GM18517 (cell line): Measurements from ENCODE around the gene GPR155.
A peak's percentile ranks its signal among the peaks of the same experiment; 100 is the strongest.
"Not testable (repeated sequence)": the region's sequence is repeated elsewhere in the genome, so short reads cannot be mapped to it uniquely, and the experiment has no call there.

ENCODE experiments used
- ATAC-seq: cut with Tn5 transposase; IDR thresholded peaks from one replicate; pipeline ENCODE4 v1.9.1; 2021; ENCODE audit warnings: mild to moderate bottlenecking, moderate library complexity; ENCODE audit not compliant: unreplicated experiment

The GPR155 gene

DNA sequence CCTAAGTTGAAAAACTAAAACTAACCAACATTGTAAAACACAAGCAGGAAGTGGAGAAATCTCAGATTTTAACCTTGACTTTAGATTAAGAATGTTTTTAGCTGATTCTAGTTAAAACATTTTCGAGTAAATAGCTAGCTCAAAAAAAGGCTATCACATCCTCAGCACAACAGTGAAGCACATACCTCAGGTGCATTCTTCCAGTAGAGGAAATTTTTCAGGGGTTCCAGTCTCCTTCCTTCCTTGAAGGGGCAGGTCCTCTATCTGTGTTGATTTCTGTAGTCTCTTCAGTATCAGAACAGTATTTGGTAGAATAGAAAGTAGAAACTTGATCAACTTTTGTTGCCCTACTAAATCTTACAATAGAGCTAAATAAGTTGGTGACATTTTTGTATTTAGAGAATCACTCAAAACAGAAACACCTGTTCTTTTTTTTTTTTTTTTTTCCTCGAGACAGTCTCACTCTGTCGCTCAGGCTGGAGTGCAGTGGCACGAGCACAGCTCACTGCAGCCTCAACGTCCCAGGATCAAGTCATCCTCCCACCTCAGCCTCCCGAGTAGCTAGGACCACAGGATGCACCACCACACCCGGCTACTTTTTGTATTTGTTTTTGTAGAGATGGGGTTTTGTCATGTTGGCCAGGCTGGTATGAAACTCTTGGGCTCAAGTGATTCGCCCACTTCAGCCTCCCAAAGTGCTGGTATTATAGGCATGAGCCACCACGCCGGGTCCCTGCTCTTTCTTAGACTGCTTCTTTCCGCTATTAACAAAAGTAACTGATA lies 6.9 kb upstream of the GPR155 start:
- ATAC-seq, result peak; percentile 38

DNA sequence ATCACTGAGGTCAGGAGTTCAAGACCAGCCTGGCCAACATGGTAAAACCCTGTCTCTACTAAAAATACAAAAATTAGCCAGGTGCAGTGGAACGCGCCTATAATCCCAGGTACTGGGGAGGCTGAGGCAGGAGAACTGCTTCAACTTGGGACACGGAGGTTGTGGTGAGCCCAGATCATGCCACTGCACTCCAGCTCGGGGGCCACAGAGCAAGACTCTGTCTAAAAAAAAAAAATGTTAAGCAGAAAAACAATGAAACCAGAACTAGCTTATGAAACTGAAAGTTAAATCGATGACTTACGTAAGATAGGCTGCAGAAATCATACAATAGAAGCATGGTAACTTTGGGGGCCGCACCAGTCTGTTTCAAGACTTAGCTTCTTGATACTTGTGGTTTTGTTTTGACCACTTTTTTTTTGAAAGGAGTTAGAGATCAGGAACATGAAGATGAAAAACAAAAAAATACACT lies 6.2 kb upstream of the GPR155 start:
- ATAC-seq, result peak; percentile 96

- no peak for ATAC-seq
These were observed 5.1 kb upstream of the GPR155 start for GRCh38 chr2:174491947-174492346.

GRCh38 chr2:174490051-174490450 lies 3.2 kb upstream of the GPR155 start:
- ATAC-seq, result no peak

GRCh38 chr2:174489520-174489919 lies 2.7 kb upstream of the GPR155 start:
- not testable (repeated sequence) for ATAC-seq

- ATAC-seq, result no peak
These were observed 962 bp upstream of the GPR155 start for GRCh38 chr2:174487820-174488162.

DNA sequence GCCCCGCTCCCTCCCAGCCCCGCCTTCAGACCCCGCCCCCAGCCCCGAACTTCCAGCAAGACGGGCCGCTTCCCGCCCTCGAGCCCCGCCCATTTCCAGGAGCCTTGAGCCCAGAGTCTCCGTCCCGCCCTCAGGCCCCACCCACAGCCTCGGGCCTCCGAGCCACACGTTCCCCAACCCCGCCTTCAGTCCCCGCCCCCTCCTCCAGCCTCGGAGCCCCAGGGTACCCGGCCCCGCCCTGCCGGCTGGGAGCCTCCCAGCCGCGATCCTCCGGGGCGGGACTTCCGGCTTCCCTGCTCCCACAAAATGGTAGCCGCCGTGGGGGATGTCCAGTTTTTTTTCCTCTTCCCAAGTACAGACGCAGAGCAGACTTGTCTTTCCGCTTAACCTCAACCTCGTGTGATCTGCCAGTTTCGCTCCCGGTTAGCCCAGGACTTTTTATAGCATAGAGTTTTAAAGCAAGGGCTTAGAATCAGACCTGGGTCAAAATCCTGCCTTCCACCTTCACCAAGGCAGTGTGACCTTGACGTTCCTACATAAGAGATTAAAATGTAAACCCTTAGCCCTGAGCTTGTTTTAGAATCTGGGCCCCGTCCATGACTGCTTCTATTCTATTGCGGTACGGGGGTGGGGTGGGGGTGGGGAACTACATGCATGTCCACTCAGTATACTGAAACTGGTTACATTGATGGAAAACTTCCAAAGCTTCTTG lies 435 bp upstream of the GPR155 start:
- peak; percentile 48 for ATAC-seq

DNA sequence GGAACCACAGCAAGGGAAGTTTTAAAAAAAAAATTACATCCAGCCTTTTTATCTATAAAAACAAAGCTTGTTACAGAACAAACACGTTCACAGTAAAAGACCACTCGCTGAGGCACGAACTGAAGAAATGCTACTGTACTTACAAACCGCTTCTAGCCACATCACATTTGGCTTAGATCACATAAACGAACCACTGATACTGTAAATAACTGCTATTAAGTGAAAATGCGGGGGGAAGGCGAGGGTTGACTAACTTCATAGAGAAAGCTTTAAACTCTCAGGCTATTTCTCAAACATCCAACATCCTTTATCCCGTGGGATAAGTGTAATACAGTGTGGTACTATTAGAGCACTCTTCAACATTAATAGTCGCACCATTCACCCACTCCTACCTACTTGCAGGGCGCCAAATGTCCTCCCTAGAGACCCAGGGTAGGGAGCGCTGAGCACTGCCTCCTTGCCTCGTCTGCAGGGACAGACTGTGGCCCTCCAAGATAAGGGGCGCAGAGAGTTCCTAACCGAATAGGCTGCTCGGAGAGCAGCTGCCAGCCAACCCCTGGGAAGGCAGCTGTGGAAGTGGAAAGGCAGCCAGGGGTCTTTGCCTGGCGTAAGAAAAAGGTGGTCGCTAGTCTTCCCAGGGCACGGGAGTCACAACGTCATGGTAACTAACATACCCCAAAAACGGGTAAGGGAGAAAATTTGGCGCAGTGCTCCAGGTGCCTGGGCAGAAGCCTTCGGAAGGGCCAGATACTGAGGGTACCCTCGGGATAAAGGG lies 854 bp downstream of the GPR155 start:
- ATAC-seq, result peak; percentile 28

- ATAC-seq, result not testable (repeated sequence)
These were observed 1.8 kb downstream of the GPR155 start for GRCh38 chr2:174485045-174485444.

DNA sequence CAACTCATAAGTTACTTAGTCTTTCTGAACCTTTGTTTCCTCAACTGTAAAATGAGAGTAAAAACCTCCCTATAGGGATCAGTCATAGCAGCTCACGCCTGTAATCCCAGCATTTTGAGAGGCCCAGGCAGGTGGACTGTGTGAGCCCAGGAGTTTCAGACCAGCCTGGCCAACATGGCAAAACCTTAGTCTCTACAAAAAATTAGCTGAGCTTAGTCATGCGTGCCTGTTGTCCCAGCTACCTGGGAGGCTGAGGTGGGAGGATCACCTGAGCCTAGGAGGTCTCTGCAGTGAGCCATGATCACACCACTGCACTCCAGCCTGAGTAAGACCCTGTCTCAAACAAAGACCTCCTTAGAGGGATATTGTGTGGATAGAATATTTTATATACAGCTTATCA lies 2.3 kb downstream of the GPR155 start:
- ATAC-seq, result no peak

- ATAC-seq, result no peak
These were observed 4.0 kb downstream of the GPR155 start for GRCh38 chr2:174482854-174483253.

DNA sequence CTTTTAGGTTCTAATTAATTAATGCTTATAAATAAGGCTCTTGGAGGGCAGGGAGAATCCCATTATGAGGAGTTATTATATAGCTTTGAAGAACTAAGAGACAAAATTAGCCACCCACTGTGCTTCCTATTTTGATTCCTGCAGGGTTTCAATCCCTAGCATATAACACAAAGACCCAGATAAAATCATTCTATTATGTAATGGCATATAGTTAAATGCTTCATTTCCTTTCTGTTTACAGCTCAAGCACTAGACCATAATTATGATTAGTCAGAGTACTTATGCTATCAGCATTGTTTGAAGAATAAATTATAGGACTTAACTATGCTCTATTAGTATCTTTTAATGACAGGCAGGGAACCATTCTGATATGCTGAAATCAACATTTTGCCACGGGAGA lies 9.1 kb downstream of the GPR155 start:
- no peak for ATAC-seq

DNA sequence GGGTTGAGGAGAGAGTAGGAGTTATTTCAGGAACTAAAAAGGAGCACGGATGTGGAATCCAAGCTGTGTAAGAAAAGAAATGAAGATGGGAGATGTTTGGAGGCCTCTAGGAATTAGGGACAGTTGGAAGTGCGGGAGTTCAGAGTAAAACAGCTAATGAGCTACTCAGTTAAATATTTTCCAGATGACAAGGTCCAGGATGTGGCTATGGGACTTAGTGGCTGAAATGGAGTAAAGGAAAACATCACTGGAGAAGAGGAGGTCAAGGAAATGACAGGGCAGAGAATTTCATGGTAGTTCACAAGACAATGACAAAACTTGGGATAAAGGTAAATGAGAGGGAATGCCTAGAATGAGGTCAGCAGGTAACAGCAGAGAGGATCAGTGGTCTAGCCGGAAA lies 13.0 kb downstream of the GPR155 start:
- ATAC-seq, result no peak

DNA sequence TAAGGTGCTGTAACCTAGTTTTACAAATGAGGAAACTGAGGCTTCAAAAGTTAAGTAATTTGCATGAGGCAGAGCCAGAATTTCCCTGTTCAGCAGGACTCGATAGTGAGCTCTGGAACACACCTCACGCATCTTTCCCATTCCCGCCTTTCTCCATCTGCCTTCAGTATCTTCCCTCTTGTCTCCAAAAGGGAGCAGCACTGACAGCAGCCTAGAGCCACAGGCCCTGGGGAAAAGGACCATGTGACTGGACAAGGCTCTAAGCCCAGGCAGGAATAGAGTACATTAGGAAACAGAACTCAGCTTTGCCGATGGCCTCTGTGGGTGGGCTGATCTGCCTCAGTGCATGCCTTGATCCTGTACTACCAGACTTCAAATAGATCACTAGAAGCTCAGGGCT lies 21.5 kb downstream of the GPR155 start:
- ATAC-seq, result no peak

DNA sequence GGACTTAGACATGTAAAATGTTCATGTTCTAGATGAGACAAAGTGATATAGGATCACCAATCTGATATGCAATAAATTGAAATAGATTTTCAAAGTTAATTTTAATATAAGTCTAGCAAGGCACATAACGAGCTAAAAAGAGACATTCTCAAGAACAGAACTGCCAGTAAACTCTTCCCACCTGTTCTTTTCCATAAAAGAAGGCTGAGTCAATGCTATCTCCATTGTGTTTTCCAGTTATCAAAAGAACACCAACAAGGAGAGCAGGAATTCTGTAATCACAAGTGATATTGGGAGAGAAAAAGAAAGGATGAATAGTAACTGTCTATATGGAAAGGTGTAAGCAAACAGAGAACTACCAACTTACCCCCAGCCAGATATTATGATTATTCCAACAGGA lies 25.6 kb downstream of the GPR155 start:
- ATAC-seq, result no peak

GRCh38 chr2:174454566-174454965 lies 32.3 kb downstream of the GPR155 start:
- no peak for ATAC-seq

GRCh38 chr2:174450021-174450816 lies 36.6 kb downstream of the GPR155 start:
- ATAC-seq, result no peak

DNA sequence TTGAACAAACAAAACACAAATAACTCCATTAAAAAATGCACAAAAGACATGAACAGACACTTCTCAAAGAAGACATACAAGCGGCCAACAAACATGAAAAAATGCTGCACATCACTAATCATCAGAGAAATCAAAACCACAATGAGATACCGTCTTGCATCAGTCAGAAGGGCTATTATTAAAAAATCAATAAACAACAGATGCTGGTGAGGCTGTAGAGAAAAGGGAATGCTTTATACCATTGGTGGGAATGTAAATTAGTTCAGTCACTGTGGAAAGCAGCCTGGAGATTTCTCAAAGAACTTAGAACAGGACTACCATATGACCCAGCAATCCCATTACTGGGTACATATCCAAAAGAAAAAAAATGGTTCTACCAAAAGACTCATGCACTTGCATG lies 37.8 kb downstream of the GPR155 start:
- no peak for ATAC-seq

GRCh38 chr2:174446531-174446930 lies 40.3 kb downstream of the GPR155 start:
- no peak for ATAC-seq

DNA sequence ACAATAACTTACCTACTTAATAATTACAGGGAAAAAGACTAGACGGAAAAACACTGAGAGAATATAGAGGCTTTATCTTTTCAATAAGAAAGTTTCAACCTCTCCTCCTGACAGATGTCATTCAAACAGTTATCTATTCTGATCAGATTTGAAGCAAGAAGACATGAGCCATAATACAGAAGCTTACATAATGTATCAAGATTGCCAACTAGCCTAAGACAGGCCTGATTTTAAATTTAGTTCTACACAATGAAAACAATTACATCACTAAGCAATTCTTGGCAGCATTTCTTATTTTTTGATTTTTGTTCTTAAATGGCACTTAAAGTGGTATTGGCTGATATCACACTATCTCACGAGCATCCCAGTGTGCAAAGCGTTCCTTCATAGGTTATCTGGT lies 41.6 kb downstream of the GPR155 start:
- no peak for ATAC-seq

DNA sequence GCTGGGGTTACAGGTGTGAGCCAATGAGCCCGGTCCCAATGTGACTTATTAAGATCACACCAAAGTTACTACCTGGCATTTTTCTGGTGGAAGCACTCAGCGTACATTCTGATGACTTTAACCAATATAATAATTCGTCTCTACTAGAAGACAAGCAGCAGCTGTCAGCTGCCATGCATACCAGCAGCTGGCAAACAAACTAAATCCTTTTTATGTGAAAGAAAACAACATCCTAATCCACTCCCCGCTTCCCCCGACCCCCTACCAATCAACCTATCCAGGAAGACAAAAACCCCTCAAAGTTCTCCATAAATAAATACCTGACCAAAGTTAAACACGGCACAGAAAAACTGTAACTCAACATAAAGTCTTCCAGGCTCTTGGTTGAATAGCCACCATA lies 42.1 kb downstream of the GPR155 start:
- no peak for ATAC-seq
